ENCODE results near the gene PLEKHH2.

DNA sequence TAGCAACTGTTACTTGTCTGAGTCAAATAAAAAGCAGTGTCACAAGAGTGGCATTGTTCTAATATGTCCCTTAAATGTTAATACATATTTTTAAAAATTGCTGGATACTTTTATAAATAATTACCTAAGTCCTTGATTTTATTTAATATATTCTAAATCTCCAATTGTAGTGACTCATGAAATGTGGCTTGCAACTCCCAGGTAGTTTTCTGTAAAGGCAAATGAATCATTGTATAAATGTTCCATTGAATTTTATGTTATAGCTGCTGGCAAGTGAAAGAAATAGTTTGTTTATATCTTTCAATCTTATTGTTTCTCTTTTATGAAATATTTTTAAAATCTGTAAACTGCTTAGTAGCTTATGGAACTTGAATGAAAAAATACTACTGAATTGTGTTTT is 71.8 kb downstream of the PLEKHH2 start:
- TF ChIP-seq, protein P1, sequence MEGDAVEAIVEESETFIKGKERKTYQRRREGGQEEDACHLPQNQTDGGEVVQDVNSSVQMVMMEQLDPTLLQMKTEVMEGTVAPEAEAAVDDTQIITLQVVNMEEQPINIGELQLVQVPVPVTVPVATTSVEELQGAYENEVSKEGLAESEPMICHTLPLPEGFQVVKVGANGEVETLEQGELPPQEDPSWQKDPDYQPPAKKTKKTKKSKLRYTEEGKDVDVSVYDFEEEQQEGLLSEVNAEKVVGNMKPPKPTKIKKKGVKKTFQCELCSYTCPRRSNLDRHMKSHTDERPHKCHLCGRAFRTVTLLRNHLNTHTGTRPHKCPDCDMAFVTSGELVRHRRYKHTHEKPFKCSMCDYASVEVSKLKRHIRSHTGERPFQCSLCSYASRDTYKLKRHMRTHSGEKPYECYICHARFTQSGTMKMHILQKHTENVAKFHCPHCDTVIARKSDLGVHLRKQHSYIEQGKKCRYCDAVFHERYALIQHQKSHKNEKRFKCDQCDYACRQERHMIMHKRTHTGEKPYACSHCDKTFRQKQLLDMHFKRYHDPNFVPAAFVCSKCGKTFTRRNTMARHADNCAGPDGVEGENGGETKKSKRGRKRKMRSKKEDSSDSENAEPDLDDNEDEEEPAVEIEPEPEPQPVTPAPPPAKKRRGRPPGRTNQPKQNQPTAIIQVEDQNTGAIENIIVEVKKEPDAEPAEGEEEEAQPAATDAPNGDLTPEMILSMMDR (IDR thresholded peaks at IDR 0.05), result no peak
- TF ChIP-seq POLR2AphosphoS5 (IDR thresholded peaks at IDR 0.05), result no peak
